CD1c-positive myeloid dendritic cell (primary cell): Measurements from ENCODE around the gene ST6GAL1.
"Not testable (repeated sequence)": the region's sequence is repeated elsewhere in the genome, so short reads cannot be mapped to it uniquely, and the experiment has no call there.

Experiments
- DNase-seq: peaks from one replicate; pipeline ENCODE4 v3.0.0-alpha.2; 2016; ENCODE audit errors: extremely low spot score

Gene ST6GAL1

GRCh38 chr3:187021748-187022402 is 91.5 kb downstream of the ST6GAL1 start:
- DNase-seq = no peak

- DNase-seq = no peak
Observed at GRCh38 chr3:187022403-187023029, 92.2 kb downstream of the ST6GAL1 start.

DNA sequence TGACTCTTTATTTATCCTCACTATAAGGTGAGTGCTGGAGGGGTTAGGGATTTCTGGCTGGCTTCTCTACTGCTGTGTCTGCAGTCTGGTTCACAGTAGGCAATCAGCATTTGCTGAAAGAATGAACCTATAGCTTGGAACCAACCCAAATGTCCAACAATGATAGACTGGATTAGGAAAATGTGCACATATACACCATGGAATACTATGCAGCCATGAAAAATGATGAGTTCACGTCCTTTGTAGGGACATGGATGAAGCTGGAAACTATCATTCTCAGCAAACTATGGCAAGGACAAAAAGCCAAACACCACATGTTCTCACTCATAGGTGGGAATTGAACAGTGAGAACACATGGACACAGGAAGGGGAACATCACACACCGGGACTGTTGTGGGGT is 93.0 kb downstream of the ST6GAL1 start:
- DNase-seq = not testable (repeated sequence)

- peak; percentile 61 for DNase-seq
Observed at GRCh38 chr3:187024536-187025226, 94.4 kb downstream of the ST6GAL1 start.

DNA sequence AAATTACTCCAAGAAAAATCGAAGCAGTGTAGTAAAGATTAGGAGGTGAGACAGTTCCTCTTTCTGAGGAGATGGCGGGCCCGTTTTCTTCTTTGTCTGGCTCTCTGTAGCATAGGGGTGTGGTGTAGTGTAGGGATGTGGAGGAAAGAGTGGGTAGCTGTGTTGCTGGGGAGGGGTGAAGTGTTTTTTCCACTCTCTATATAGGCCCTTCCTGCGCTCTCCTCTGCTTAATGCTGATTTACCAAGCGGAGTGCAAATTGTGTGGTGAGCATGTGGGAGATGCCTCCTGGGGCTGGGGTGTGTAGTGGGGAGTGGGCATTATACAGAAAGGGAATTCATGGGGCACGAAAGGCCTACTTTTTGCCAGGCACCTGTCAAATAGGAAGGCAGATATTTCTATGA is 94.9 kb downstream of the ST6GAL1 start:
- DNase-seq = peak; percentile 42

DNA sequence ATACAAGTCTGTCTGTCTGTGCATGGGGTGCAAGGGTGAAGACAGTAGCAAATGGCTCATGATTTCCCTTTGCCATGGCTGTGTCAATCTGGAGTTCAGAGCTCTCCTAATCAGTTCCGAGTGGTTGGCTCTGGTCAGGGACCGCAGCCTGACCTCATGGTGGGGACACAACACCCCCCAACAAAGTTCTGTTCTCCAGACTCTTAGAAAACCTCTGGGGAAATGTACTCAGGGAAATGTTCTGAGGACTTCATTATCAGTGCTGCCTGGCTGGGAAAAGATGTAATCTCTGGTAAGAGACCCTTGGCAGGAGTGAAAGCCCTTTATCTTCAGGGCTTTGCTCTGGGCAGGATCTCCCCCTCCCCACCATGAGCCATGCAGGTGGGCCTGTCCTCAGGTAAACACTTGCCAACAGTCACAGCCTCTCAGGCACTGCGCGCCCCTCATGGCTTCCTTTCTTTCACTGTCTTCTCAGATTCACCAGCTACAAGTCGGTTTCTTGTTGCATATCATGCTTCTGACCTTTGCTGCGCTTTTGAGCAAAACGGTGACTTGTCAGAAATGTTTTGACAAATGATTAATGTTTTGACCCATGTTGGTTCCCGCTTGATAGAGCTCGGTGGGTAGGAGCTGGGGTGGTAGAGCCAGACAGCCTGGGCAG is 95.5 kb downstream of the ST6GAL1 start:
- peak; percentile 6 for DNase-seq

DNA sequence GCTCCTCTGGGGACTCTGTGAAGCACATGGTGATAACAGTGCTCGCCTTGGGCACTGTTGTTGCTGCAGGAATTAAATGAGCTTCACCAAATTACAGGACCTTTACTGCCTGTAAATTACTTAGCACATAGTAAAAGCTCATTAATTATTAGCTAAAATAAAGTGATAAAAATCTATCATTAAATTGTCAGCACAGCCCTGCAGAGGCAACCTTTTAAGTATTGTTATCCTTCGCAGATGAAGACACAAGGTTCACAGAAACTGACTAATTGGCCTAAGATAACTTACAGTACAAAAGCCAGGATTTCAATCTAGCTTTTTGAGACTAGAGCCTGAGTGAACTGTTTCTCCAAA is 96.0 kb downstream of the ST6GAL1 start:
- no peak for DNase-seq

GRCh38 chr3:187027531-187028278 is 97.4 kb downstream of the ST6GAL1 start:
- peak; percentile 52 for DNase-seq

GRCh38 chr3:187031934-187032333 is 101.6 kb downstream of the ST6GAL1 start:
- DNase-seq = no peak

GRCh38 chr3:187036394-187036793 is 106.1 kb downstream of the ST6GAL1 start:
- DNase-seq = no peak

DNA sequence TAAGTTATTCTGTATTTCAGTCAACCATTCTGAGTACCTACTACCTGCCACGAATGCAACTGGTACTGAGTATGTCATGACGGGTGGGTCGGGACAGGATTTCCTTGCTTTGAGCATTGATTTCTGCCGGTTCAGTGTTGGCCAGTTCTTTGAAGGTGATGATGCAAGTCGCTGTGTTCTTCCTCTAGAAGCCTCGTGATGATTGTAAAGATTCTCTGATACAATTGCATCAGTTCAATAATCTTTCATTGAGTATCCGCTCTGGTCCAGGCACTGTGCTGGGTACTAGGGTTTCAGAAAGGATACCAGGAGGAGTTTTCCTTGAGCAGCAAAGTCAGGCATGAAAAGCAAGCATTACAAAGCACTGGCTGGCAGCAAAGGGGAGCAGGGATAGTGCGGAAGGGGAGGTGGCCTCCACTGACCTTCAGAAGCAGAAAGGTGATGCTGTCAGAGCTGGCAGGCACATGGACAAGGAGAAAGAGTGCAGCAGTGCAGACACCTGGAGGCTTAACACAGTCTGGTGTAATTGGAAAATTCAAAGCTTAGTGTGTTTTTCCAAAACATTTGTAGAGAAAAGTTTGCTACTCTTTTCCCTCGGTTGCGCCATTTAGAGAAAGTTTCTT is 108.9 kb downstream of the ST6GAL1 start:
- DNase-seq = no peak

GRCh38 chr3:187039723-187040414 is 109.5 kb downstream of the ST6GAL1 start:
- no peak for DNase-seq

DNA sequence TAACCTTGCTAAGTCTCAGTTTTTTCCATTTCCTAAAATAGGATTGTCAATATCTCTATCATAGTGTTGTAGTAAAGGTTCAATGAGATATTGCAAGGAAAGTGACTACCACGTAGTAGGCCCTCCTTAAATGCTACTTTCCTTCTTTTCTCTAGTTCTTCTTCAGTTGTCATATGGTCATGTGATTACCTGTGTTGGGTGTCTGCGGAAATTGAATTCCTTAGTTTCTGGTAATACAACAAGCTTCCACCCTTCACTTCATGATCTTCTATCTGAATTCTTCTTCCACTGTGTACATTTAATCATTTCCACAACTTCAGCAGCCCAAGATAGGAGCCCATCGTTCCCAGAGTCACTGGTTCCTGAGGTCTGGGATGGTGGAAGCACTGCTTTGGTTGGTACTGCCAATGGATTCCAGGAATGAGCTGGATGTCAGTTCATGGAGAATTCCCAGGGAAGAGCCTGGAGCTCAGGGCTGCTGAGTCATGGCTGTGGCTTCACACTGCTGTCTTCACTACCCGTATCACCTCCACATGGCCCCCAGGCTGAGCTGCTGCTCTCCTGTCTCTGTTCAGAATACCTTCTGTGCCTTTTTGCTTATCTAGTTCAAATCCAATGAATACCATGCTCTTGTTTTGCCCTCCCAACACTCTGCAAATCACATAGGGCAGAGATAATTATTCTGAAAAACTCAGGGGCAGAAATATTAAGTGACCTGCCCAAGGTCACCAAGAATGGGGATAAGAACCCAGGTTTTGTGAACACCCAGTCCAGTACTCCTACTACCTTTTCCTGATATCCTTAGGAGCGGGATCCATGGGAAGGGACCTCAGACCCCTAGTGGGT is 110.4 kb downstream of the ST6GAL1 start:
- DNase-seq = no peak

DNA sequence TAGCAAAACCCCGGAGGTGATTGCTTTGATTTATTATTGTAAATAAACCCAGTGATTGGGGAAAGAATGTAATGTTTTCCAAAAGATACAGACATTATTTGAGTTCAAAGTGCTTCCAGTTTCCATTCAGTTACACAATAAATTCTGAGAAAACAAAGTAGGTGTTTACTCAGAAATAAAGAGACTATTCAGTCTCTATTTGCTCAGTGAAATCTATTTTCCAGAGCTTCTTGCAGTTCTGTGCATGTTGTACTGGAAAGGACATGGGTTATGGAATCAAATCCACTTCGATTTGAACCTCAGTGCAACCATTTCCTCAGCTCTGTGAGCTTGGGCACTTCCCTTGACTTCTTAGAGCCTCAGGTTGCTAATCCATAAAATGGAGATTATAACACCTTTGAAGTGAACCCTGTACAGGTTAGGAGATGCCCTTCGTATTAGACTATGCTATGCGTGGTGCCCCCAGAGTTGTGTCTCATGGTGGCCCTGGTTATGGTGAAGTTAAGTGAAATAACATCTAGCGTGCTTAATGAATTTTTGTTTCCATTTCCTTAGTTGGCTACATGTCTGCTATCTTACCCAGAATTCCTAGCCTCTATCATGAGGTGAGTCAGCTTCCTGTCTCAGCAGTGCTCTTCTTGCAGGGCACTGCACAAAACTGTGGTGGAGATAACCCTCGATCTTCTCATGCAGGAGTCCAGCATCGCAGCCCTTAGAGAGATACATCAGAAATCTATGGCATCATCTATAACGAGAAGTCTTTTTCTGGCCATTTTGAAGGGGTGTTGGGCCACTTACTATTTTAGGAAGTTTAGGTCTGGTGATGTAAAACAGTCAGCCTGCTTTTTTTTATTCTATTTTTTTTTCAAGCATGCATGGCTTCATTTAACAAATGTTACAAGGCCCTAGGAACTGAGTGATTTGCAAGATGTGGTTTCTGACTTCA is 111.3 kb downstream of the ST6GAL1 start:
- peak; percentile 59 for DNase-seq

DNA sequence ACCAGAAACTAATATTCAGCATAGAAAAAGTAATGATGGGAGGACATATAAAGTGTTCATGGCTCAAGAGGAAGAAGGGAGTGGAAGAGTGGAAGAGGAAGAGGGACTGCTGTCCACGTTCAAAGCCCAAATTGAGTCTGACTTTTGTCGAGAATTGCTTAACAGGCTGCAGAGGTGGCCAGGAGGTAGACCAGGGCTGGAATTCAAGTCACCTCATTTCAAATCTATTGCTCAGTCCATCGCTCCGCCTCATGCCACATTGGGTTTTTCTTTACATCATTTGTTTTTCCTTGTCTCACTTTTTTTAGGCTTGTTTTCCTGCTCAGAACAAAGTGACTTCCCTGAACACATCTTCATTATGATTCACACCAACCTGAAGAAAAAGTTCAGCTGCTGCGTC is 112.0 kb downstream of the ST6GAL1 start:
- DNase-seq = no peak

- no peak for DNase-seq
Observed at GRCh38 chr3:187042874-187043458, 112.6 kb downstream of the ST6GAL1 start.

- peak; percentile 51 for DNase-seq
Observed at GRCh38 chr3:187044206-187044605, 113.9 kb downstream of the ST6GAL1 start.

DNA sequence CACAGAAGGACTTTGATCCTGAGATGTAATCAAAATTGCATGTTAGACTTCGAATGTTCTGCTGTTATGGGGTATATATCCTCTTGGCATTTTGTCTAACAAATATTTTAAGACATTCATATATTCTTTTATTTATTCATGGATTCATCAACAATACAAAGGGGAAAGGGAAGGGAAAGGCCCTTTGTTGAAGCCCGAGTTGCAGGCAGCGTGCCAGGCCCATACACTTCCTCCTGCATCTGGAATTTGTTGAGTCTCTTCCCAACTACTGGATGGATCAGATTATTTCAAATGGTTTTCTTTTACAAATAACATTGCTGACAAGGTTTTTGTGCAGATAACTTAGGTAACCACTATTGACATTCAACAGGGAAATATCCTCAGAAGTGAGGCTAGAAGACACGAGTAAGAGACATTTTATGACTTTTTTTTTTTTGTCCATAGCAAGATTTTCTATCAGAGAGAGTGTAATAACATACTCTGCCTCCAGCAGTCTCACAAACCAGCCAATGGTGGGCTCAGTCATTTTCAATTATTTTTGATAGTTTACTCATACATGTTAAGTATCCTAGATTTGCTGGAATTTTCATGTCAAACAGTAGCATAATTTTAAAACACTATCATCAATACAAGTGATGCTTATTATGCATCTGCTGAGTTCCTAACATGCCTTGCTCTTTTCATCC is 114.7 kb downstream of the ST6GAL1 start:
- no peak for DNase-seq
